ENCODE data around the gene DHRSX.
"Not testable (repeated sequence)": the region's sequence is repeated elsewhere in the genome, so short reads cannot be mapped to it uniquely, and the experiment has no call there.

Gene DHRSX

DNA sequence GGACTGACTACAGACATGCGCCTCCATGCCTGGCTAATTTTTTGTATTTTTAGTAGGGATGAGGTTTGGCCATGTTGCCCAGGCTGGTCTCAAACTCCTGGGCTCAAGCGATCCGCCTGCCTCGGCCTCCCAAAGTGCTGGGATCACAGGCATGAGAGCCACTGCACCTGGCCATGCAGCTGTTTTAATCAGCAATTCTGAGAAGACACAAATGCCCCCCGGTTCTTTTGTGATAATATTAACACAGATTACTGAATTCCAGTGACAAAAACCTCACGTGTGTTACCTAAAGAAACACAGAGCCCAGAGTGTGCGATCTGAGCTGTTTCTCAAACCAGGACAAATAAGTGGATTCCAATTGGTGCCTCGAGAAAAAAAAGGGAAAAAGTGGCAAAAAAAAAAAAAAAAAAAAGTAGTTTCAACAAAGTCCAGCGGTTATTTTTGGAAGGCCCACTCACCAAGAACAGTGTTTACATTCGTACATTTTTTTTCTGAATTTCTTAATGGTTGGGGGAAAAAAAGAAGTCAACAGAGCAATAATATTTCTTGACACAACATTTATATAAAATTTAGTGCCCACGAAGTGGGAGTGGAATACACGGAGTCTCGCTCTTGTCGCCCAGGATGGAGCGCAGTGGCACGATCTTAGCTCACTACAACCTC, 17.2 kb downstream of the DHRSX start:
- FAIRE-seq (no peak), DNase-seq (ENCODE audit: insufficient read length, low spot score) (no peak)

DNA sequence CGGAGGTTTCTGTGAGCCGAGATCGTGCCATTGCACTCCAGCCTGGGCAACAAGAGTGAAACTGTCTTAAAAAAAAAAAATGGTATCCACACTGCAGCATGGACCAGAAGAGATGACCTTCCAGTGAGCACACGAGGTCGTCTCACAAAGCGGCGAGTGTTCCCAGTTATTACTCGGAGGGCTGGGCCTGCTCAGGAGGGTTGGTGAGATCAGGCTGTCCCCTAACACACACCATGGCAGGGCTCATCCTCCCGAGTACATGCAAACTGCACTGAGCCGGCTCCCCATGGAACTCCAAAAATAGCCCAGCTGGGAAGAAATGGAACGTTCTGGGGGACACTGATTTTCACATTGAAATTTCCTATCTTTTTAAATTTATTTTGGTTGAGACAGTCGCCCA, 19.2 kb downstream of the DHRSX start:
- not testable (repeated sequence) for DNase-seq (ENCODE audit: insufficient read length, low spot score); FAIRE-seq

More for the DNA sequence above, 17.2 kb downstream of the DHRSX start:
- TF ChIP-seq POLR2A (IDR thresholded peaks at IDR 0.05; ENCODE audit: low read depth, low read length): no peak

DNA sequence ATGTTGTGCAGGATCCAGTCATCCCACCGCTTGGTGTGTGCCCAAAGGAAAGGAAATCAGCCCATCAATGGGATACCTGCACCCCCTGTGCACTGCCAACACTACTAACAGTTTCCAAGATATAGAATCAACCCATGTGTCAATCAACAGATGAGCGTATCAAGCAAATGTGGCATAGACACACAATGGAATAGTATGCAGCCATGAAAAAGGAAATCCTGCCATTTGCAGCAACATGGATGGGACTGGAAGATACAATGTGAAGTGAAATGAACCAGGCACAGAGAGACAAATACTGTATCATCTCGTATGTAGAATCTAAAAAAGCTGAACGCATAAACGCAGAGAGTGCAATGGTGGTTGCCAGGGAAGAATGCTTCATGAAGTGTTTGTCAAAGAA, 20.8 kb downstream of the DHRSX start:
- FAIRE-seq; DNase-seq (ENCODE audit: insufficient read length, low spot score): not testable (repeated sequence)

DNA sequence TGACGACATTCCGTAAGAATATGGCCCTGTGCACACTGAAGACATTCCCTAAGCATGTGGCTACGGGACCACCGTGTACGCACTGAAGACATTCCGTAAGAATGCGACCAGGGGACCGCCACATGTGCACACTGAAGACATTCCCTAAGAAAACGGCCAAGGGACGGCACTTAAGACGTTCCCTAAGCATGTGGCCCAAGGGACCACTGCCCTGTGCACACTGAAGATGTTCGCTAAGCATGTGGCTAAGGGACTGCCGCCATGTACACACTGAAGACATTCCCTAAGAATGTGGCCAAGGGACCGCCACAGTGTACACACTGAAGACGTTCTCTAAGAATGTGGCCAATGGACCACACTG, 21.4 kb downstream of the DHRSX start:
- DNase-seq (ENCODE audit: insufficient read length, low spot score) (no peak), FAIRE-seq (no peak)
- no peak for TF ChIP-seq POLR2A (IDR thresholded peaks at IDR 0.05; ENCODE audit: low read depth, low read length)

DNA sequence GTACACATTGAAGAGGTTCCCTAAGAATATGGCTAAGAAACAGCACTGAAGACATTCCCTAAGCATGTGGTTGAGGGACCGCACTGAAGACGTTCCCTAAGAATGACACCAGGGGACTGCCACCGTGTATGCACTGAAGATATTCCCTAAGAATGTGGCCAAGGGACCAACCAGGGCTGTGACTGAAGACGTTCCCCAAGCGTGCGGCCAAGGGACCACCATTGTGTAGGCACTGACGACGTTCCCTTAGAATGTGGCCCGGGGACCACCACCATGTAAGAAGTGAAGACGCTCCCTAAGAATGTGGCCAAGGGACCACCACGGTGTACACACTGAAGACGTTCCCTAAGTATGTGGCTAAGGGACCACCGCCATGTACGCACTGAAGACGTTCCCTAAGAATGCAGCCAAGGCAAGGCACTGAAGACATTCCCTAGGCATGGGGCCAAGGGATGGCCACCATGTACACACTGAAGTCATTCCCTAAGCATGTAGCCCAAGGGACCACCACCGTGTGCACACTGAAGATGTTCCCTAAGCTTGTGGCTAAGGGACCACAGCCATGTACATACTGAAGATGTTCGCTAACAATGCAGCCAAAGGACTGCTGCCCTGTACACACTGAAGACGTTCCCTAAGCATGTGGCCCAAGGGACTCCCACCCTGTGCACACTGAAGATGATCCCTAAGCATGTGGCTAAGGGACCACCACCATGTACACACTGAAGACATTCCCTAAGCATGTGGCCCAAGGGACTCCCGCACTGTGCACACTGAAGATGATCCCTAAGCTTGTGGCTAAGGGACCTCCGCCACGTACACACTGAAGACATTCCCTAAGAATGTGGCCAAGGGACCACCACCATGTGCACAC, 22.0 kb downstream of the DHRSX start:
- no peak for FAIRE-seq
- no peak for TF ChIP-seq POLR2A (IDR thresholded peaks at IDR 0.05; ENCODE audit: low read depth, low read length)
- DNase-seq (ENCODE audit: insufficient read length, low spot score): no peak

DNA sequence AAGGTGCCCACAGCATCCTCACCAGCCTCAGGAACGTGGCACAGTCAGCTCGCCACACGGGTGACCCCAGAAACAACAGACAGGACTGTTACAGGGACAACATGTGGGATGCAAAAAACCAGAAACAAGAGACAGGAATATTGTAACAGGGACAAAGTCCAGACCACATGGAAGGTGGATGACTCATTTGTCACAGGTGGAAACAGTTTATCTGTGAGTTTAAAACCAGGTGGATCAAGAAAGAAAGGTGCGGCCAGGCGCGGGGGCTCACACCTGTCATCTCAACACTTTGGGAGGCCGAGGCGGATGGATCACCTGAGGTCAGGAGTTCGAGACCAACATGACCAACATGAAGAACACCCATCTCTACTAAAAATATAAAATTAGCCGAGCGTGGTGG, 23.5 kb downstream of the DHRSX start:
- FAIRE-seq: not testable (repeated sequence)

DNA sequence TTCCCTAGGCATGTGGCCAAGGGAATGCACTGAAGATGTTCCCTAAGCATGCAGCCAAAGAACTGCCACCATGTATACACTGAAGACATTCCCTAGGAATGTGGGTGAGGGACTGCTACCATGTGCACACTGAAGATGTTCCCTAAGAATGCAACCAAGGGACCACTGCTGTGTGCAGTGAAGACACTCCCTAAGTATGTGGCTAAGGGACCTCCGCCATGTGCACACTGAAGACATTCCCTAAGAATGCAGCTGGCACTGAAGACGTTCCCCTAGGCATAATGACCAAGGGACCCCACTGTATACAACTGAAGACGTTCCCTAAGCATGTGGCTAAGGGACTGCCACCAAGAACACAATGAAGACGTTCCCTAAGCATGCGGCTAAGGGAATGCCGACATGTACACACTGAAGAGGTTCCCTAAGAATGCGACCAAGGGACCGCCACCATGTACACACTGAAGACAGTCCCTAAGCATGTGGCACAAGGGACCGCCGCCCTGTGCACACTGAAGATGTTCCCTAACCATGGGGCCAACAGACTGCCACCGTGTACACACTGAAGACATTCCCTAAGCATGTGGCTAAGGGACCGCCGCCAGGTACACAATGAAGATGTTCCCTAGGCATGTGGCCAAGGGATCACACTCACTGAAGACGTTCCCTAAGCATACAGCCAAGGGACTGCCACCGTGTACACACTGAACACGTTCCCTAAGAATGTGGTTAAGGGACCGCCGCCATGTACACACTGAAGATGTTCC, 25.6 kb downstream of the DHRSX start:
- FAIRE-seq: no peak

More for the DNA sequence above, 23.5 kb downstream of the DHRSX start:
- DNase-seq (ENCODE audit: insufficient read length, low spot score): not testable (repeated sequence)

DNA sequence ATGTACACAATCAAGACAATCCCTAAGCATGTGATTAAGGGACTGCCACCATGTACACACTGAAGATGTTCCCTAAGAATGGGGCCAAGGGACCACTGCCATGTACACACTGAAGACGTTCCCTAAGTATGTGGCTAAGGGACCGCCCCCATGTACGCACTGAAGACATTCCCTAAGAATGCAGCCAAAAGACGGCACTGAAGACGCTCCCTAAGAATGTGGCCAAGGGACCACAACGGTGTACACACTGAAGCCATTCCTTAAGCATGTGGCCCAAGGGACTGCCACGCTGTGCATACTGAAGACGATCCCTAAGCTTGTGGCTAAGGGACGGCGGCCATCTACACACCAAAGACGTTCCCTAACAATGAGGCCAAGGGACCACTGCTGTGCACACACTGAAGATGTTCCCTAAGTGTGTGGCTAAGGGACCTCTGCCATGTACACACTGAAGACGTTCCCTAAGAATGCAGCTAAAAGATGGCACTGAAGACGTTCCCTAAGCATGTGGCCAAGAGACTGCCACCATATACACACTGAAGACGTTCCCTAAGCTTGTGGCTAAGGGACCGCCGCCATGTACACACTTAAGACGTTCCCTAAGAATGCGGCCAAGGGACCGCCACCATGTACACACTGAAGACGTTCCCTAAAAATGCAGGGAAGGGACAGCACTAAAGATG, 26.4 kb downstream of the DHRSX start:
- no peak for FAIRE-seq
- DNase-seq (ENCODE audit: insufficient read length, low spot score): no peak
- no peak for TF ChIP-seq POLR2A (IDR thresholded peaks at IDR 0.05; ENCODE audit: low read depth, low read length)

More for the DNA sequence above, 25.6 kb downstream of the DHRSX start:
- no peak for DNase-seq (ENCODE audit: insufficient read length, low spot score)
- no peak for TF ChIP-seq POLR2A (IDR thresholded peaks at IDR 0.05; ENCODE audit: low read depth, low read length)

DNA sequence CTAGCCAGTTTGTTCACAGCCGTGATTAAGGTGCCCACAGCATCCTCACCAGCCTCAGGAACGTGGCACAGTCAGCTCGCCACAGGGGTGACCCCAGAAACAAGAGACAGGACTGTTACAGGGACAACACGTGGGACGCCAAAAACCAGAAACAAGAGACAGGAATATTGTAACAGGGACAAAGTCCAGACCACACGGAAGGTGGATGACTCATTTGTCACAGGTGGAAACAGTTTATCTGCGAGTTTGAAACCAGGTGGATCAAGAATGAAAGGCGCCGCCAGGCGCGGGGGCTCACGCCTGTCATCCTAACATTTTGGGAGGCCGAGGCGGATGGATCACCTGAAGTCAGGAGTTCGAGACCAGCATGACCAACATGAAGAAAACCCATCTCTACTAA, 27.7 kb downstream of the DHRSX start:
- DNase-seq (ENCODE audit: insufficient read length, low spot score); FAIRE-seq: not testable (repeated sequence)

DNA sequence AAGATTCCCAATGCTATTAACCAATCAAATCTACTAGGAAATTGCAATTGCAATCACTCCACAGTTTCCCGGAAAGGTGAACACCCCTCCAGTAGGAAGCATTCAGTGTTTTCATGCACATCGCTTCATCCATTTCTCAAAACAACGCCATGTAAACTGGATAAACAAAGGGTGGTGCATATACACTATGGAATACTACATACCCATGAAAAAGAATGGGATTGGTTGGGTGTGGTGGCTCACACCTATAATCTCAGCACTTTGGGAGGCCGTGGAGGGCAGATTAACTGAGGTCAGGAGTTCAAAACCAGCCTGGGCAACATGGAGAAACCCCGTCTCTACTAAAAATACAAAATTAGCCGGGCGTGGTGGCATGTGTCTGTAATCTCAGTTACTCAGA, 29.1 kb downstream of the DHRSX start:
- DNase-seq (ENCODE audit: insufficient read length, low spot score): no peak
- no peak for FAIRE-seq
- no peak for TF ChIP-seq POLR2A (IDR thresholded peaks at IDR 0.05; ENCODE audit: low read depth, low read length)

DNA sequence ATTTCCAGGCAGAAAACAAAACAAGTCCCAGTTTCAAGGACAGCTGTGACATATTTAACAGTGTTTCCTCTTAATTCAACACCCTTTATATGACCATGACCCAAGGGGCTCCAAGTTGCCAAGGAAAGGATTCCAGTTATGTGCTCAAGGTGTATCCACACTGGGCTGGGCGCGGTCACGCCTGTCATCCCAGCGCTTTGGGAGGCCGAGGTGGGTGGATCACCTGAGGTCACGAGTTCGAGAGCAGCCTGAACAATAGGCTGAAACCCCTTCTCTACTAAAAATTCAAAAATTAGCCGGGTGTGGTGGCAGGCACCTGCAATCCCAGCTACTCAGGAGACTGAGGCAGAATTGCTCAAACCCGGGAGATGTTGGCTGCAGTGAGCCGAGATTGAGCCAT, 29.6 kb downstream of the DHRSX start:
- not testable (repeated sequence) for FAIRE-seq; DNase-seq (ENCODE audit: insufficient read length, low spot score)

DNA sequence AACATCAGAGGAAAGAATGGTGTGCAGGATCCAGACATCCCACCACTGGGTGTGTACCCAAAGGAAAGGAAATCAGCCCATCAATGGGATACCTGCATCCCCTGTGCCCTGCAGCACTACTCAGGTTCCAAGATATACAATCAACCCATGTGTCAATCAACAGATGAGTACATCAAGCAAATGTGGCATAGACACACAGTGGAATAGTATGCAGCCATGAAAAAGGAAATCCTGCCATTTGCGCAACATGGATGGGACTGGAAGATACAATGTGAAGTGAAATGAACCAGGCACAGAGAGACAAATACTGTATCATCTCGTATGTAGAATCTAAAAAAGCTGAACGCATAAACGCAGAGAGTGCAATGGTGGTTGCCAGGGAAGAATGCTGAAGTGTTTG, 30.9 kb downstream of the DHRSX start:
- DNase-seq (ENCODE audit: insufficient read length, low spot score); FAIRE-seq: not testable (repeated sequence)

DNA sequence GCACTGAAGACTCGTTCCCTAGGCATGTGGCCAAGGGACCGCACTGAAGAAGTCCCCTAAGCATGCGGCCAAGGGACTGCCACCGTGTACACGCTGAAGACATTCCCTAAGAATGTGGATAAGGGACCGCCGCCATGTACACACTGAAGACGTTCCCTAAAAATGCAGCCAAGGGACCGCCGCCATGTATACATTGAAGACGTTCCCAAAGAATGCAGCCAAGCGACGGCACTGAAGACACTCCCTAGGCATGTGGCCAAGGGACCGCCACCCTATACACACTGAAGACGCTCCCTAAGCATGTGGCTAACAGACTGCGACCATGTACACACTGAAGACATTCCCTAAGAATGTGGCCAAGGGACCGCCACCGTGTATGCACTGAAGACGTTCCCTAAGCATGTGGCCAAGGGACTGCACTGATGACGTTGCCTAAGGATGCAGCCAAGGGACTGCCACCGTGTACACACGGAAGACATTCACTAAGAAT, 31.5 kb downstream of the DHRSX start:
- no peak for DNase-seq (ENCODE audit: insufficient read length, low spot score)
- TF ChIP-seq POLR2A (IDR thresholded peaks at IDR 0.05; ENCODE audit: low read depth, low read length): no peak
- no peak for FAIRE-seq
